GM19238 (cell line): ENCODE results near the gene CAMTA1.
"Not testable (repeated sequence)": the region's sequence is repeated elsewhere in the genome, so short reads cannot be mapped to it uniquely, and the experiment has no call there.

Experiments used
- DNase-seq: peaks from one replicate; pipeline ENCODE4 v3.0.0; 2011; ENCODE audit warnings: low spot score; ENCODE audit not compliant: insufficient read length

The CAMTA1 gene

GRCh38 chr1:6807782-6808181, 22.5 kb downstream of the CAMTA1 start:
- DNase-seq, result no peak

GRCh38 chr1:6809461-6809860, 24.2 kb downstream of the CAMTA1 start:
- DNase-seq, result no peak

- not testable (repeated sequence) for DNase-seq
Measured at GRCh38 chr1:6810146-6810734, 25.0 kb downstream of the CAMTA1 start.

GRCh38 chr1:6811583-6811982, 26.3 kb downstream of the CAMTA1 start:
- no peak for DNase-seq

- no peak for DNase-seq
Measured at GRCh38 chr1:6813165-6813564, 27.9 kb downstream of the CAMTA1 start.

- DNase-seq, result no peak
Measured at GRCh38 chr1:6815726-6816125, 30.5 kb downstream of the CAMTA1 start.

- DNase-seq, result no peak
Measured at GRCh38 chr1:6819246-6820040, 34.2 kb downstream of the CAMTA1 start.

- no peak for DNase-seq
Measured at GRCh38 chr1:6820899-6821298, 35.6 kb downstream of the CAMTA1 start.

- peak; percentile 25 for DNase-seq
Measured at GRCh38 chr1:6822530-6823359, 37.5 kb downstream of the CAMTA1 start.

- no peak for DNase-seq
Measured at GRCh38 chr1:6823793-6824192, 38.5 kb downstream of the CAMTA1 start.

GRCh38 chr1:6824665-6825368, 39.6 kb downstream of the CAMTA1 start:
- DNase-seq, result no peak

GRCh38 chr1:6825828-6826227, 40.6 kb downstream of the CAMTA1 start:
- no peak for DNase-seq

GRCh38 chr1:6827079-6827478, 41.8 kb downstream of the CAMTA1 start:
- no peak for DNase-seq

- DNase-seq, result no peak
Measured at GRCh38 chr1:6827630-6828165, 42.4 kb downstream of the CAMTA1 start.

- DNase-seq, result no peak
Measured at GRCh38 chr1:6831366-6831765, 46.1 kb downstream of the CAMTA1 start.

- not testable (repeated sequence) for DNase-seq
Measured at GRCh38 chr1:6832006-6832405, 46.8 kb downstream of the CAMTA1 start.

GRCh38 chr1:6832531-6833188, 47.4 kb downstream of the CAMTA1 start:
- no peak for DNase-seq

- DNase-seq, result no peak
Measured at GRCh38 chr1:6833804-6834203, 48.5 kb downstream of the CAMTA1 start.

- DNase-seq, result no peak
Measured at GRCh38 chr1:6834366-6834765, 49.1 kb downstream of the CAMTA1 start.

- no peak for DNase-seq
Measured at GRCh38 chr1:6835139-6835538, 49.9 kb downstream of the CAMTA1 start.

- DNase-seq, result no peak
Measured at GRCh38 chr1:6842301-6842700, 57.0 kb downstream of the CAMTA1 start.
